ENCODE data around the gene ASTL. TPM values are rescaled to one million over a fixed set of nuclear protein-coding genes. Genes with fewer than 3 reads are reported as not detected.
"Not testable (repeated sequence)": the region's sequence is repeated elsewhere in the genome, so short reads cannot be mapped to it uniquely, and the experiment has no call there.

The ASTL gene
- total and polyA plus RNA-seq, 12 donors, result 0.16 TPM; not detected in 11

- no peaks in the 10 kb centered on the region for H3K27me3 ChIP-seq
- TF ChIP-seq CTCF (IDR thresholded peaks at IDR 0.05), result no peak
- ATAC-seq, result no peak
- no peak overlapping the region for H3K27ac ChIP-seq
- H3K9me3 ChIP-seq, result no peaks in the 10 kb centered on the region
- H3K36me3 ChIP-seq, result no peaks in the 10 kb centered on the region
- no peak for DNase-seq
- H3K4me1 ChIP-seq, result peaks cover 25 to 64% (median 55%) of the 10 kb centered on the region in 9 donors
- no peak overlapping the region for H3K4me3 ChIP-seq
- intact Hi-C loops (cut with DNase I), result no loop called here
- 79 to 84% methylated on average over 2 of the region's 2 CpGs for WGBS, 2 donors
Observed at GRCh38 chr2:96087130-96087529, 51.2 kb downstream of the ASTL start.

GRCh38 chr2:96085541-96086355 is 52.6 kb downstream of the ASTL start:
- no peak for DNase-seq
- Histone ChIP-seq H3K36me3 (no peaks in the 10 kb centered on the region), H3K4me1 (peaks cover 25 to 53% (median 47%) of the 10 kb centered on the region in 9 donors), H3K4me3 (no peak overlapping the region), H3K27ac (no peak overlapping the region), H3K27me3 (no peaks in the 10 kb centered on the region), H3K9me3 (no peaks in the 10 kb centered on the region)
- ATAC-seq, result no peak
- intact Hi-C loops (cut with DNase I), result no loop called here
- TF ChIP-seq CTCF (IDR thresholded peaks at IDR 0.05), result no peak
- WGBS, 2 donors, result 95 to 98% methylated on average over 12 of the region's 12 CpGs

GRCh38 chr2:96084858-96085518 is 53.3 kb downstream of the ASTL start:
- peaks cover 23 to 47% (median 39%) of the 10 kb centered on the region in 9 donors for H3K4me1 ChIP-seq
- DNase-seq, H3K27me3 ChIP-seq, H3K9me3 ChIP-seq, H3K4me3 ChIP-seq, H3K36me3 ChIP-seq: not testable (repeated sequence)
- WGBS, 2 donors, result 60 to 85% methylated on average over 5 to 7 of the region's 7 CpGs
- ATAC-seq, result peak in 1 of 8 donors; percentile 18
- H3K27ac ChIP-seq, result peak overlapping the region in 2 of 10 donors; percentile 83 to 90
- intact Hi-C loops (cut with DNase I), result loop anchor here in 1 of 10 donors (5.0 kb wide), 1 partner anchor 32 kb away; the partner anchor contains the start of gene ADRA2B

- H3K27ac ChIP-seq, result peak overlapping the region in 8 of 10 donors; percentile 37 to 90 (median 74)
- TF ChIP-seq CTCF (IDR thresholded peaks at IDR 0.05), result no peak
- H3K4me1 ChIP-seq, result peaks cover 16 to 39% (median 32%) of the 10 kb centered on the region in 9 donors
- no peaks in the 10 kb centered on the region for H3K36me3 ChIP-seq
- H3K4me3 ChIP-seq, result no peak overlapping the region
- intact Hi-C loops (cut with DNase I), result loop anchor here in 1 of 10 donors (5.0 kb wide), 1 partner anchor 33 kb away; the partner anchor contains the start of gene ADRA2B
- no peak for DNase-seq
- H3K27me3 ChIP-seq, result no peaks in the 10 kb centered on the region
- no peaks in the 10 kb centered on the region for H3K9me3 ChIP-seq
- WGBS, 2 donors, result 94 to 96% methylated on average over 22 of the region's 22 CpGs
- no peak for ATAC-seq
Observed at GRCh38 chr2:96083989-96084857, 54.1 kb downstream of the ASTL start.

Data from heart right ventricle (tissue), 16 donors.